H1 (cell line): ENCODE results near the gene PARD3. TPM values are rescaled to one million over a fixed set of nuclear protein-coding genes. Genes with fewer than 3 reads are reported as not detected.

ENCODE experiments used
- HDAC6 ChIP-seq: IDR thresholded peaks from one replicate; pipeline ENCODE4 v1.7.1; 2012; ENCODE audit warnings: low read depth, mild to moderate bottlenecking, inconsistent platforms, low read length, moderate library complexity
- SIN3A ChIP-seq, 2 experiments: IDR thresholded peaks in 1 of 2; conservative IDR thresholded peaks in 1 of 2; 2 replicates each; pipeline ENCODE4 v1.6.1; 2011 to 2012; ENCODE audit warnings: low read length in 2 of 2, improper control_type of control experiment in 1 of 2, low read depth in 1 of 2, mild to moderate bottlenecking in 1 of 2
- SIX5 ChIP-seq: IDR thresholded peaks from 2 replicates; pipeline ENCODE4 v1.6.1; 2011; ENCODE audit warnings: mild to moderate bottlenecking, low read depth, low read length
- SRF ChIP-seq: IDR thresholded peaks from 2 replicates; pipeline ENCODE4 v1.6.1; 2011; ENCODE audit warnings: mild to moderate bottlenecking, low read depth, low read length, moderate library complexity
- TBP ChIP-seq: IDR thresholded peaks from 2 replicates; pipeline ENCODE4 v1.6.1; 2011; ENCODE audit warnings: low read depth, low read length, improper control_type of control experiment
- polyA plus RNA-seq, 7 experiments: library from polyadenylated mRNA; depleted of rRNA in 3 of 7; stranded (reverse) in 5 of 7; unstranded in 2 of 7; fragments of >200 nt in 5 of 7; fragments of 200-250 nt in 2 of 7; gene quantifications; 1 replicate in 5 of 7; 2 replicates in 1 of 7; 4 replicates in 1 of 7; pipeline versions ENCODE4 v1.2.1 to v1.2.3, GENCODE V29; 2011 to 2013; ENCODE audit warnings: missing spikeins in 2 of 7, mixed read lengths in 2 of 7
- total RNA-seq: library from RNA; stranded (reverse); fragmentation: NEBNext Ultra II Directional; extraction: Animal tissue kit (Norgen Biotek cat#: 25700); gene quantifications from 2 replicates; pipeline ENCODE4 v1.2.1, GENCODE V29; 2021
- TF ChIP-seq, protein P1 (sequence below): fragments of 300-600 bp; sonication (generic); IDR thresholded peaks from 2 replicates; pipeline ENCODE4 v1.7.1; 2012; ENCODE audit warnings: low read length, moderate library complexity, mild to moderate bottlenecking, inconsistent platforms; ENCODE audit not compliant: insufficient replicate concordance

The PARD3 gene
- total and polyA plus RNA-seq, 2 of the 8 experiments (the other 6 are each of a cell fraction or from before 2014, with no cell fraction given) = 19.7 to 49.1 TPM

DNA sequence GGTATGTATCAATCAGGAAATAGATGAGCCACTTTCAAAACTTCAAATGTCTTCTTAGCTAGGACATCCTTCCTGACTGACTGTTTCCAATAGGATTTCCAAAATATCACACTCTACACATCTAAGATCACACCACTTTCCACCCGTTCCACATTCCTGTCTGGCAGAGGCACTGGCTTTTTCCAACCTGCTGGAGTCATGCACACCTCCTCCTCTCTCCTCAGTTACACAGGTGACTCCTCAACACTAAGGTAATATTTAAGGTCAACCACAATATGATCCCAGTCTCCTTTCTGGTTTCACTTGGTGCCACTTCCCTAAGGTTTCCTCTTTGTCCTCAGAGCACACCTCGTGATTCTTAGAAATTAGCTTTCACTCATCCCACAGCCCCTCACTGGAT, 196.5 kb downstream of the PARD3 start (continued):
- TF ChIP-seq, protein P1, sequence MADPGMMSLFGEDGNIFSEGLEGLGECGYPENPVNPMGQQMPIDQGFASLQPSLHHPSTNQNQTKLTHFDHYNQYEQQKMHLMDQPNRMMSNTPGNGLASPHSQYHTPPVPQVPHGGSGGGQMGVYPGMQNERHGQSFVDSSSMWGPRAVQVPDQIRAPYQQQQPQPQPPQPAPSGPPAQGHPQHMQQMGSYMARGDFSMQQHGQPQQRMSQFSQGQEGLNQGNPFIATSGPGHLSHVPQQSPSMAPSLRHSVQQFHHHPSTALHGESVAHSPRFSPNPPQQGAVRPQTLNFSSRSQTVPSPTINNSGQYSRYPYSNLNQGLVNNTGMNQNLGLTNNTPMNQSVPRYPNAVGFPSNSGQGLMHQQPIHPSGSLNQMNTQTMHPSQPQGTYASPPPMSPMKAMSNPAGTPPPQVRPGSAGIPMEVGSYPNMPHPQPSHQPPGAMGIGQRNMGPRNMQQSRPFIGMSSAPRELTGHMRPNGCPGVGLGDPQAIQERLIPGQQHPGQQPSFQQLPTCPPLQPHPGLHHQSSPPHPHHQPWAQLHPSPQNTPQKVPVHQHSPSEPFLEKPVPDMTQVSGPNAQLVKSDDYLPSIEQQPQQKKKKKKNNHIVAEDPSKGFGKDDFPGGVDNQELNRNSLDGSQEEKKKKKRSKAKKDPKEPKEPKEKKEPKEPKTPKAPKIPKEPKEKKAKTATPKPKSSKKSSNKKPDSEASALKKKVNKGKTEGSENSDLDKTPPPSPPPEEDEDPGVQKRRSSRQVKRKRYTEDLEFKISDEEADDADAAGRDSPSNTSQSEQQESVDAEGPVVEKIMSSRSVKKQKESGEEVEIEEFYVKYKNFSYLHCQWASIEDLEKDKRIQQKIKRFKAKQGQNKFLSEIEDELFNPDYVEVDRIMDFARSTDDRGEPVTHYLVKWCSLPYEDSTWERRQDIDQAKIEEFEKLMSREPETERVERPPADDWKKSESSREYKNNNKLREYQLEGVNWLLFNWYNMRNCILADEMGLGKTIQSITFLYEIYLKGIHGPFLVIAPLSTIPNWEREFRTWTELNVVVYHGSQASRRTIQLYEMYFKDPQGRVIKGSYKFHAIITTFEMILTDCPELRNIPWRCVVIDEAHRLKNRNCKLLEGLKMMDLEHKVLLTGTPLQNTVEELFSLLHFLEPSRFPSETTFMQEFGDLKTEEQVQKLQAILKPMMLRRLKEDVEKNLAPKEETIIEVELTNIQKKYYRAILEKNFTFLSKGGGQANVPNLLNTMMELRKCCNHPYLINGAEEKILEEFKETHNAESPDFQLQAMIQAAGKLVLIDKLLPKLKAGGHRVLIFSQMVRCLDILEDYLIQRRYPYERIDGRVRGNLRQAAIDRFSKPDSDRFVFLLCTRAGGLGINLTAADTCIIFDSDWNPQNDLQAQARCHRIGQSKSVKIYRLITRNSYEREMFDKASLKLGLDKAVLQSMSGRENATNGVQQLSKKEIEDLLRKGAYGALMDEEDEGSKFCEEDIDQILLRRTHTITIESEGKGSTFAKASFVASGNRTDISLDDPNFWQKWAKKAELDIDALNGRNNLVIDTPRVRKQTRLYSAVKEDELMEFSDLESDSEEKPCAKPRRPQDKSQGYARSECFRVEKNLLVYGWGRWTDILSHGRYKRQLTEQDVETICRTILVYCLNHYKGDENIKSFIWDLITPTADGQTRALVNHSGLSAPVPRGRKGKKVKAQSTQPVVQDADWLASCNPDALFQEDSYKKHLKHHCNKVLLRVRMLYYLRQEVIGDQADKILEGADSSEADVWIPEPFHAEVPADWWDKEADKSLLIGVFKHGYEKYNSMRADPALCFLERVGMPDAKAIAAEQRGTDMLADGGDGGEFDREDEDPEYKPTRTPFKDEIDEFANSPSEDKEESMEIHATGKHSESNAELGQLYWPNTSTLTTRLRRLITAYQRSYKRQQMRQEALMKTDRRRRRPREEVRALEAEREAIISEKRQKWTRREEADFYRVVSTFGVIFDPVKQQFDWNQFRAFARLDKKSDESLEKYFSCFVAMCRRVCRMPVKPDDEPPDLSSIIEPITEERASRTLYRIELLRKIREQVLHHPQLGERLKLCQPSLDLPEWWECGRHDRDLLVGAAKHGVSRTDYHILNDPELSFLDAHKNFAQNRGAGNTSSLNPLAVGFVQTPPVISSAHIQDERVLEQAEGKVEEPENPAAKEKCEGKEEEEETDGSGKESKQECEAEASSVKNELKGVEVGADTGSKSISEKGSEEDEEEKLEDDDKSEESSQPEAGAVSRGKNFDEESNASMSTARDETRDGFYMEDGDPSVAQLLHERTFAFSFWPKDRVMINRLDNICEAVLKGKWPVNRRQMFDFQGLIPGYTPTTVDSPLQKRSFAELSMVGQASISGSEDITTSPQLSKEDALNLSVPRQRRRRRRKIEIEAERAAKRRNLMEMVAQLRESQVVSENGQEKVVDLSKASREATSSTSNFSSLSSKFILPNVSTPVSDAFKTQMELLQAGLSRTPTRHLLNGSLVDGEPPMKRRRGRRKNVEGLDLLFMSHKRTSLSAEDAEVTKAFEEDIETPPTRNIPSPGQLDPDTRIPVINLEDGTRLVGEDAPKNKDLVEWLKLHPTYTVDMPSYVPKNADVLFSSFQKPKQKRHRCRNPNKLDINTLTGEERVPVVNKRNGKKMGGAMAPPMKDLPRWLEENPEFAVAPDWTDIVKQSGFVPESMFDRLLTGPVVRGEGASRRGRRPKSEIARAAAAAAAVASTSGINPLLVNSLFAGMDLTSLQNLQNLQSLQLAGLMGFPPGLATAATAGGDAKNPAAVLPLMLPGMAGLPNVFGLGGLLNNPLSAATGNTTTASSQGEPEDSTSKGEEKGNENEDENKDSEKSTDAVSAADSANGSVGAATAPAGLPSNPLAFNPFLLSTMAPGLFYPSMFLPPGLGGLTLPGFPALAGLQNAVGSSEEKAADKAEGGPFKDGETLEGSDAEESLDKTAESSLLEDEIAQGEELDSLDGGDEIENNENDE = no peak
- TF ChIP-seq HDAC6 (no peak), SIX5 (no peak), SIN3A (conservative IDR thresholded peaks at IDR 0.05 in 1 of 2, IDR thresholded peaks at IDR 0.05 in 1 of 2; ENCODE audit: low read depth in 1 of 2, low read length in 2 of 2) (no peak), SRF (no peak), TBP (no peak)
